ENCODE measurements around the gene C2.
"Not testable (repeated sequence)": the region's sequence is repeated elsewhere in the genome, so short reads cannot be mapped to it uniquely, and the experiment has no call there.

The C2 gene

GRCh38 chr6:31968791-31969711 lies 41.5 kb downstream of the C2 start:
- peaks cover 23% of the 10 kb centered on the region for H3K36me3 ChIP-seq (ENCODE audit: control insufficient read depth, insufficient read depth, low read length)
- no peak overlapping the region for H3K9ac ChIP-seq (ENCODE audit: low read length)
- peaks cover 11% of the 10 kb centered on the region for H3K4me1 ChIP-seq (ENCODE audit: control insufficient read depth, insufficient read depth, low read length)
- no peak overlapping the region for H3K4me3 ChIP-seq (ENCODE audit: low read length)
- H3K27me3 ChIP-seq (ENCODE audit: control insufficient read depth, insufficient read depth, low read length) = no peaks in the 10 kb centered on the region
- H3K27ac ChIP-seq (ENCODE audit: low read depth, low read length) = no peak overlapping the region

DNA sequence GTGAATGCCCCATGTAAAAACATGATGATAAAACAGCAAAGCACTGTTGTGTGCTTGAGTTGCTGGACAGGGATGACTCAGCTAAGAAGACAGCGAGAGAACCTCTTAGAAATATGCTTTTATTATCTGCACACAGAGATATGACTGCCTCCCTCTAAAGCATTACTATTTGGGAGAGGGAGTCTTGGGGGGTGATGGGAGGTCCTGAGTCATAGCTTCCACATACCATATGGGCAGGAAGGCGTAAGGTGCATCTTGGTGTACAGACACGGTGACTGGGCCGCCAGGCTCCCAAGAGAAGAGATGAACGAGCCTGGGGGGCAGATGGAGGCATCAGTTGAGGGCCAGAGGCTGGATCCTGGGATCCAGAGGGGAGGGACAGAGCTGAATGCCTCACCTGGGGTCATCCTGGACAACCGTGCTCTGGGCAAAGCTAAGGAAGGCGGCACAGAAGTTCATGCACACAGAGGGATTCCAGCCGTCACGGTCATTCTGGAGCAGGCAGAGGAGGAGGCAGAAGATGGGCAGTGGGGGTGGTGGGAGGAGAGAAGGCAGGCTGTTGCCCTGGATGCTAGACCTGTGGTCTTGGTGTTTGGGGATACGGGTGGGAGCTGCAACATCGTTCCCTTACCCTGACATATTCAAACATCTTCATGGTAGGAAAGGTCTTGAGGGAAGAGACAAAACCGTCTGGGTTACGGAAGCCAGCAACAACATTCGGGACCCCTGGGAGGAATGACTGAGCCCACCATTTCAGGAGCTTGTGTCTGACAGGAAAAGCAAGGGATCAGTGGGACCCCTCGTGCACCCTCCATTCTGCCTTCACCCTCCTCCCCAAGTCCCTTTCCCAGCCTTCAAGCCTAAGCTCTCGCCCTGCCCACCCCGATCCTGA lies 42.4 kb downstream of the C2 start:
- Histone ChIP-seq H3K4me3 (ENCODE audit: low read length) (no peak overlapping the region), H3K4me1 (ENCODE audit: control insufficient read depth, insufficient read depth, low read length) (peaks cover 11% of the 10 kb centered on the region), H3K36me3 (ENCODE audit: control insufficient read depth, insufficient read depth, low read length) (peaks cover 20% of the 10 kb centered on the region), H3K27ac (ENCODE audit: low read depth, low read length) (no peak overlapping the region), H3K9ac (ENCODE audit: low read length) (no peak overlapping the region), H3K27me3 (ENCODE audit: control insufficient read depth, insufficient read depth, low read length) (no peaks in the 10 kb centered on the region)

DNA sequence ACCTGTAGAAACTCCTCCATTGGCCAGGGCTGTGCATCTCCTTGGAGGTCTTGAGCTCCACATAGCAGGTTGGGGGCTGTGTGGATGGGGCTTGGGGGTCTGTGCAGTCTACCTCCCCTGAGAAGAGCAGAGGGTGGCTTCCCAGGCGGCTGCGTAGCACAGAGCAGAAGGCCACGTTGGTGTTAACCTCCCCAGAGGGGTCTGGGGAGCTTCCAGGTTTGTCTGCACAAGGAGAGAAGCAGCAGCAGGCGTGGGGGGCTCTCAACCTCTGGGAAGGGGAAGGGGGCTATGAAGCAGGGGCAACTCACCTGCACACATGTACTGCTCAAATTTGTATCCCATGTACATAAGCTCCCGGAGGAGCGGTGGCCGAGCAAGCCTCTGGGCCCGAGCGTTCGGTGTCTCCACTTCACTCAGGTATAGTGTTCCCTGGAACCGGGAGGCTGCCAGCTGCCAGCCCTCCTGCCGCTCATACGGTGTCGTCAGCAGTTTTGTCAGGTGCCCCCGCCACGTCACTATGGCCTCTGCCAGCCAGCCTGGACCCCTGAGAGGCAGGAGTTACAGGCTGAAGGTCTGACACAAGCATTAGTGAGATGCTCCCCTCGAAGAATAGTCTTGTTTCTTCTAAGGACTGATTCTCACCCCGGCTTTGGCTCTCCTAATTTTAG lies 43.2 kb downstream of the C2 start:
- Histone ChIP-seq H3K4me3 (ENCODE audit: low read length) (peak overlapping the region; percentile 83), H3K27ac (ENCODE audit: low read depth, low read length) (peak overlapping the region; percentile 94), H3K36me3 (ENCODE audit: control insufficient read depth, insufficient read depth, low read length) (peaks cover 20% of the 10 kb centered on the region), H3K27me3 (ENCODE audit: control insufficient read depth, insufficient read depth, low read length) (no peaks in the 10 kb centered on the region), H3K9ac (ENCODE audit: low read length) (no peak overlapping the region), H3K4me1 (ENCODE audit: control insufficient read depth, insufficient read depth, low read length) (peaks cover 11% of the 10 kb centered on the region)

GRCh38 chr6:31971279-31971992 lies 43.9 kb downstream of the C2 start:
- peak overlapping the region; percentile 94 for H3K27ac ChIP-seq (ENCODE audit: low read depth, low read length)
- H3K36me3 ChIP-seq (ENCODE audit: control insufficient read depth, insufficient read depth, low read length) = peaks cover 19% of the 10 kb centered on the region
- peak overlapping the region; percentile 83 for H3K4me3 ChIP-seq (ENCODE audit: low read length)
- peaks cover 11% of the 10 kb centered on the region for H3K4me1 ChIP-seq (ENCODE audit: control insufficient read depth, insufficient read depth, low read length)
- peak overlapping the region; percentile 83 for H3K9ac ChIP-seq (ENCODE audit: low read length)
- no peaks in the 10 kb centered on the region for H3K27me3 ChIP-seq (ENCODE audit: control insufficient read depth, insufficient read depth, low read length)

- peaks cover 11% of the 10 kb centered on the region for H3K4me1 ChIP-seq (ENCODE audit: control insufficient read depth, insufficient read depth, low read length)
- H3K27ac ChIP-seq (ENCODE audit: low read depth, low read length) = peak within 1 kb of the TSS; percentile 94
- H3K4me3 ChIP-seq (ENCODE audit: low read length) = peak within 1 kb of the TSS; percentile 83
- no peaks in the 10 kb centered on the region for H3K27me3 ChIP-seq (ENCODE audit: control insufficient read depth, insufficient read depth, low read length)
- H3K36me3 ChIP-seq (ENCODE audit: control insufficient read depth, insufficient read depth, low read length) = peaks cover 12% of the 10 kb centered on the region
- H3K9ac ChIP-seq (ENCODE audit: low read length) = peak within 1 kb of the TSS; percentile 83
Observed at GRCh38 chr6:31971993-31972708, 44.6 kb downstream of the C2 start, which contains the start of gene DXO. Gene DXO, minus strand, starts transcription at chr6:31972138. Its CDS starts 463 bp downstream, at chr6:31971675.

- peak overlapping the region; percentile 66 for H3K9ac ChIP-seq (ENCODE audit: low read length)
- H3K27ac ChIP-seq (ENCODE audit: low read depth, low read length) = peak overlapping the region; percentile 94
- peaks cover 11% of the 10 kb centered on the region for H3K4me1 ChIP-seq (ENCODE audit: control insufficient read depth, insufficient read depth, low read length)
- peaks cover 9% of the 10 kb centered on the region for H3K36me3 ChIP-seq (ENCODE audit: control insufficient read depth, insufficient read depth, low read length)
- peak overlapping the region; percentile 83 for H3K4me3 ChIP-seq (ENCODE audit: low read length)
- no peaks in the 10 kb centered on the region for H3K27me3 ChIP-seq (ENCODE audit: control insufficient read depth, insufficient read depth, low read length)
Observed at GRCh38 chr6:31972709-31973350, 45.3 kb downstream of the C2 start.

- H3K36me3 ChIP-seq (ENCODE audit: control insufficient read depth, insufficient read depth, low read length); H3K27ac ChIP-seq (ENCODE audit: low read depth, low read length); H3K4me3 ChIP-seq (ENCODE audit: low read length); H3K27me3 ChIP-seq (ENCODE audit: control insufficient read depth, insufficient read depth, low read length); H3K9ac ChIP-seq (ENCODE audit: low read length): not testable (repeated sequence)
- H3K4me1 ChIP-seq (ENCODE audit: control insufficient read depth, insufficient read depth, low read length) = peaks cover 11% of the 10 kb centered on the region
Observed at GRCh38 chr6:31976065-31976464, 48.5 kb downstream of the C2 start.

GRCh38 chr6:31977816-31978431 lies 50.4 kb downstream of the C2 start:
- no peak overlapping the region for H3K27ac ChIP-seq (ENCODE audit: low read depth, low read length)

DNA sequence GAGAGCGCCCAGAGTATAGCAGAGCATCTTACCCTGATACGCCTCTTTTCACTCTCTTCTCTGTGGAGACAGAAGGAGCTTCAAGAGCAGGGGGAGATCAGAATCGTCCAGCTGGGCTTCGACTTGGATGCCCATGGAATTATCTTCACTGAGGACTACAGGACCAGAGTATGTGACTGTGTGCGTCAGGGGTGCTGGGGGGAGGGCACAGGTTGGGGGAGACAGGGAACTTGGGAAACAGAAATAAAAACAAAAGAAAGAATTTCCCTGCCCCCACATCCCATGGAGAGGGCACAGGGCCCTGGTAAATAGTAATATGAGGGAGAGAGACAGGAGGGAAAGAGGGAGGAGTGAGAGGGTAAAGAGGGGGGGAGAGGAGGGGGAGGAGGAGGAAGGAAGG lies 51.3 kb downstream of the C2 start:
- Histone ChIP-seq H3K36me3 (ENCODE audit: control insufficient read depth, insufficient read depth, low read length) (no peaks in the 10 kb centered on the region), H3K4me3 (ENCODE audit: low read length) (no peak overlapping the region), H3K9ac (ENCODE audit: low read length) (no peak overlapping the region), H3K4me1 (ENCODE audit: control insufficient read depth, insufficient read depth, low read length) (no peaks in the 10 kb centered on the region), H3K27ac (ENCODE audit: low read depth, low read length) (no peak overlapping the region), H3K27me3 (ENCODE audit: control insufficient read depth, insufficient read depth, low read length) (no peaks in the 10 kb centered on the region)

More at GRCh38 chr6:31977816-31978431, 50.4 kb downstream of the C2 start:
- Histone ChIP-seq H3K36me3 (ENCODE audit: control insufficient read depth, insufficient read depth, low read length) (no peaks in the 10 kb centered on the region), H3K4me3 (ENCODE audit: low read length) (no peak overlapping the region), H3K27me3 (ENCODE audit: control insufficient read depth, insufficient read depth, low read length) (no peaks in the 10 kb centered on the region), H3K9ac (ENCODE audit: low read length) (no peak overlapping the region), H3K4me1 (ENCODE audit: control insufficient read depth, insufficient read depth, low read length) (peaks cover 4% of the 10 kb centered on the region)

DNA sequence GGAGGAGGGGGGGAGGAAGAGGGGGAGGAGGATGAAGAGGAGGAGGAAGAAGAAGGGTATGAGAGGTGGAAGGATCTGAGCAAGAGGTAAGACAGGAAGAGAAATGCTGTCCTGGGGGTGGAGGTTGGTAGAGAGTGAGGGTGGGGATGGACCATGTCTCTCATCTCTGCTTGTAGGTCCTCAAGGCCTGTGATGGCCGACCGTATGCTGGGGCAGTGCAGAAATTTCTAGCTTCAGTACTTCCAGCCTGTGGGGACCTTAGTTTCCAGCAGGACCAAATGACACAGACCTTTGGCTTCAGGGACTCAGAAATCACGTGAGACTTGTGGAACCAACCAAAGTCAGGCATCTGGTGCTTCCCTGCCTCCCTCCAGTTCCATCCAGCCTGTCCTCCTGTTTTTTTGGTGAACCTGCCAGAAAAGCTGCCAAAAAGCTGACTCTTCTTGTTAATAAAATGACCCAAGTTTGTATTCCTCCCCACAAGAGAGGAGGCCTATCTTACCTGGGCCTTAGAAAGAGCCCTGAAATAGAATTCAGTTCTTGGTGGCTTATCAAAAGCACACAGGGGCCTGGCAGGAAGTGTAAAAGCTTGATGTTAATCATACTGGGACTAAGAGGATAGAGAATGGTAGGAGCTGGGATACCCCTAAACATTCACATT lies 51.9 kb downstream of the C2 start:
- Histone ChIP-seq H3K36me3 (ENCODE audit: control insufficient read depth, insufficient read depth, low read length) (no peaks in the 10 kb centered on the region), H3K4me1 (ENCODE audit: control insufficient read depth, insufficient read depth, low read length) (no peaks in the 10 kb centered on the region), H3K27ac (ENCODE audit: low read depth, low read length) (no peak overlapping the region), H3K9ac (ENCODE audit: low read length) (no peak overlapping the region), H3K27me3 (ENCODE audit: control insufficient read depth, insufficient read depth, low read length) (no peaks in the 10 kb centered on the region), H3K4me3 (ENCODE audit: low read length) (no peak overlapping the region)
